GM19025 (cell line): ENCODE results near the gene ARSI.

ENCODE experiments used
- ATAC-seq: cut with Tn5 transposase; IDR thresholded peaks from one replicate; pipeline ENCODE4 v1.9.1; 2021; ENCODE audit warnings: mild to moderate bottlenecking, low read depth, moderate library complexity; ENCODE audit not compliant: unreplicated experiment

Gene ARSI

GRCh38 chr5:150309886-150310239 lies 7.2 kb upstream of the ARSI start:
- no peak for ATAC-seq

GRCh38 chr5:150309101-150309885 lies 6.6 kb upstream of the ARSI start:
- no peak for ATAC-seq

DNA sequence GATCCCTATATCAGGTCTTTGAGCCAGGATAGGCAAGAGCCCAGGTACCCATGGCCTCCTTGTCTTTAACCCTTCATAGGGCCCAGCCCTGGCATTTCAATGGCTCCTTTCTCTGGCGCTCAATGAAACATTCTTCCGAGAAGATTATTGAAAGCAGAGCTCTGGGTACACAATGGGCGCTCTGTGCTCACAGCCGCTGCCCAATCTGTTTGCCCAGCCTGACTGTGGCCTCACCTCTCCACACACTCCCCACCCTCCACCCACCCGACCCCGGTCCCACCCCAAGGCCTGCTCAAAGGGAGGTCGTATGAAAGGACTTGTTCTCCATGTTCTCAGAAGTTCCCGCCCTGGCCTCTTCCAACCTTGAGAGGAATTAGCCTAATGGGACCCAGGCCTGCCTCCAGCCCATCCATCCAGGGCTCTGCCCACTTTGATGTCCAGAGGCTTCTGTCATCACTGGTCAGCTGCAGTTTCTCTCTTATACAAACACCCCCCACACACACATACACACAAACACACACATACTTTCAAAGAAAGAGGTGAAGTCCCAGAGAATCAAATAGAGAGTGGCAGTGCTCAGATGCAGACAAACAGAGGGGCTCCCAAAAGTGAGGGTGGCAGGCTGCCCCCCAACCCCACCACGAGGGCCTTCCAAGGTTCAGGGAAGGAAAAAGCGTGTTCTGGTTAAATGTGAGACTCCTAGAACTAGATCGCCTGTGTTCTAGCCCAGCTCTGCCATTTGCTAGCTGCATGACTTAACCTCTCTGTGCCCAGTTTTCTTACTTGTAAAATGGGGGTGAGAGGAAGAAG lies 5.1 kb upstream of the ARSI start:
- ATAC-seq, result no peak

DNA sequence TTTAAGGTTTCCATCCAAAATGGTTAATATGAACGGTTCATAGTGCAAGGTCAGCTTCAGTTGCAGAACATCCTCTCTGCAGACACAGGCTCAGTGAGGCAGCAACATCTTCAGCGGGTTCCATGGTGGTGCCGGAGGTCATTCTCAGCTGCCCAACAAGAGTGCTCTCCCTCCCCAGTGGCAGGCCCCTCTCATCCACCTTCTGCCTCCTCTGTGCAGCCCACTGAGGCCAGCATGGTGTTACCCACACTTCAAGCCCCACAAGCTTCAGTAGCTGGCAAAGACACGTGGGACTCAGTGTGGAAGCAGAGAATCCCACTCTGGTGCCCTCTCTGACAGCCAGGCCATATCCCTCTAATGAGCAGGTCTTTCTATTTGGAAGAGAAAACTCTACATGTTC lies 4.1 kb upstream of the ARSI start:
- no peak for ATAC-seq

DNA sequence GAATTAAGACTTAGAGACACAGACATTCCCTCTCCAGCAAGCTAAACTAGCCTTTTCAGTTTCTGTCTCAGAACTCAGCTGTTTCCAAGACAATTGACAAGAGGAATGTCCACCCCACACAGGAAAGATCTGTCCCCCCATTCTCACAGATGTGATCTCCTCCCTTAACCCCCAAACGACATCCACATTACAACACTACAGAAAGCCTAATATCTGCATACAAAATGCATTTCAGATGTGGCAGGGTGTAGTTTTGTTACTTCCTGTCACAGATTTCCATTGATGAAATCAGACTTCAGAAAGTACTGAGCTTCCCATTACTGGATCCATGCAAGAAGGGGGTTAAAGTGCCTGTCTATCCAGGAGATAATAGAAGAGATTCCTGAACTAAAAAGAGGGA lies 2.9 kb upstream of the ARSI start:
- ATAC-seq, result no peak

- no peak for ATAC-seq
Measured at GRCh38 chr5:150305095-150305494, 2.4 kb upstream of the ARSI start.

GRCh38 chr5:150304481-150305081 lies 1.9 kb upstream of the ARSI start:
- no peak for ATAC-seq

DNA sequence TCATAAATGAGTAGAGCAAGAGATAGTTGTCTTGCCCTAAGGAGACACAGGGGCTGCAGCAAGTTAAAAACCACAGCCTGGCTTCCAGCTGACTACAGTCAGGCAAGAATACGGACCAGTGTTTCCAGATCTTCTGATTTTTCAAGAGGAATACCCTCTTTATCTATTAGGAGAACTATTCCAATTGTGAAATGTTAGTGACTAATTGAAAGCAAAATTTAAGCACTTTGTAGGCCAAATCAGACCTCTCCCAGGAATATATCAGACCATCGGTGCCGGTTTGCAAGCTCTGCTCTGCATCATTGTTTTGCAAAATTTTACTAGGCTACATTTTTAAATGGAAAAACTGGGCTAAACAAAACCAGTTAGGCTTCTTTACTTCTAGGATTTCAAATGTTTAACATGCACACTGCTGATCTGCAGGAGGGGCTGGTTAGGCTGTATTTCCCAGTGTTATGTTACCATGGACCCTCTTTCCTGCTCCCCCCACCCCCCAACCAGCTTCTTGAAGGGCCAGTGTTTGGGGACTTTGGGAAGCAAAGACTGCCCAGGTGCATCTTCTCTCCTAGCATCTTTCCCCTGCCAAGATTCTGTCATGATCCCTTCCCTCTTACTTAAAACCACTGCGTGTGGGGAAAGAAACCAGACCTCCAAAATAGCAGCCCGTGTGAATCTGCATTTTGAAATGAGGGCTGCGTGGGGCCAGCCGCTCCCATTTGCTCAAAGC lies 1.1 kb upstream of the ARSI start:
- ATAC-seq, result no peak

- ATAC-seq, result no peak
Measured at GRCh38 chr5:150303070-150303615, 438 bp upstream of the ARSI start.

DNA sequence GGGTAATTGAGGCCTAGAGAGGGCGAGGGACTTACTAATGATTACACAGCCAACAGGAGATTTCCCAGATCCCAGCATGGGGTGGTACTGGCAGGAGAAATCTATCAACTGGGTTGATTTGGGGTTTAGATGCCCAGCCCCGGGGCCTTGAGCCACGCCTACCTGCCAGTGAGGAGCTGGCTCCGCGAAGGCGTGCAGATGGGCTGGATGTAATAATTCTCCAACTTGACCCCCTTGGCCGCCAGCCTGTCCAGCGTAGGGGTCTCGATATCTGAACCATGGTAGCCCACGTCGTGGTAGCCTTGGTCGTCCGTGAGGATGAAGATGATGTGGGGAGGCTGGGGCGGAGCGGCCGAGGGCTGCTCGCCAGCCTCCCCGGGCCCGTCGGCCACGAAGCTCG lies 804 bp downstream of the ARSI start:
- ATAC-seq, result no peak

GRCh38 chr5:150301170-150301505 lies 1.6 kb downstream of the ARSI start:
- no peak for ATAC-seq

DNA sequence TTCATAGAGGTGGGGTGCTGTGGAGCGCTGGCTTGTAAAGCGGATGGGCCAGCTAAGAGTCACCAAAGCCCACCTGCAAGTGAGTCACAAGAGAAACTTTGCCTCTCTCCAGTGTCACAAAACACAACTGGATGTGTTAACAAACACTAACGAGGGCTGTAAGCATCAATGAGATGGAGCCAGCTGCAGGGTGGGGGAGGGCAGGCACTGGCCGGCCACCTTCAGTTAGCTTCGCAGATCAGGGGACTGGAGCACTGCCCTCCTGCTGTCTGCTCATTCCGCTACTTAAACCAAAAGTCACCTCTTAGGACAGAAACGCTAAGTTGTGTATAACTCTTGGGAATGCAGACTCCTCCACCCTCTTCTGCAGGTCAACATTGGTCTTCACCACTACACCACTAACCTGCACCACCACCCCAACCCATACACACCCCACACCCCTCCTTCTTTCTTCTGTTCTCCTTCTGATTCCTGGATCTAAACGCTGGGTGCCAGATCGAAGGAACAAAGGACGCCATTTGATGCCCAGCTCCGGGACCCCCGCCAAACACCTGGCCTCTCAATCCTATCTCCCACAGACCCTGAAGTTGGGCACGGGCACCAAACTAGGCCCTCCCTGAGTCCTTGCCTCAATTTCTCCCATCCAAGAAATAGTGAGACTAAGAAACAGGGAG lies 2.1 kb downstream of the ARSI start:
- ATAC-seq, result no peak

DNA sequence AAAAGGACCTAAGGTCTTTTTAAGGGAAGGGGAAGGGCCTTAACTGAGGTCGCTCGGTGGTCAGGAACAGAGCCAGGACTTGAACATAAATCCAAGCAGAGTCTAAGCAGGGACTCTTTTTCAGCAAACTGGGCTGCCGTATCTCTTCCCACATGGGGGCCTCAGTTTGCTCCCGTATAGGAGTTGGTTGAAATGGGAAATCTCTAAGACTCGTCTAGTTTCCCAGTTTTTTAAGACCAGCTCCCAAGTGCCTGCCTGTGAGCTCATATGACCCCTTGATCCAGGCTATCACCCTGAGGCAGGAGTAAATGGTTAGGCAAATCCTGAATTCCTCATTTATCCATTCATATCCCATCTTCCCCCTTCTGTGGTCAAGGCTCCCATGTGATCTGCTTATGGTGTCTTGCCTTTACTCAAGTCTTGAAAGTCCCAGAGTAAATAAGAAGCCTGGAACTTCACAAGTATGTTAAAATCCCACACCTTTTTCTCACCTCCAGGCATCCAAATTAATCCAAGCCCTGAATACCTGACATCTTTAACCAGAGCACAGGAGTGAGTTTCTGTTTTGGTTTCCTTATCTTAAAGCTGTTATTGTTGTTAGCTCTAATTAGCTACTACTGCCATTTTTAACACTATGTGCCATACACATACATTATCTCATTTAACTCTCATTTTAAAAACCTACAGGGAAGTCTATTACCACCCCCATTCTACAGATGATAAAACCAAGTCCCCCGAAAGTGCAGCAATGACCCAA lies 3.0 kb downstream of the ARSI start:
- no peak for ATAC-seq

GRCh38 chr5:150298701-150299451 lies 3.8 kb downstream of the ARSI start:
- ATAC-seq, result no peak

- ATAC-seq, result no peak
Measured at GRCh38 chr5:150297934-150298595, 4.6 kb downstream of the ARSI start.

DNA sequence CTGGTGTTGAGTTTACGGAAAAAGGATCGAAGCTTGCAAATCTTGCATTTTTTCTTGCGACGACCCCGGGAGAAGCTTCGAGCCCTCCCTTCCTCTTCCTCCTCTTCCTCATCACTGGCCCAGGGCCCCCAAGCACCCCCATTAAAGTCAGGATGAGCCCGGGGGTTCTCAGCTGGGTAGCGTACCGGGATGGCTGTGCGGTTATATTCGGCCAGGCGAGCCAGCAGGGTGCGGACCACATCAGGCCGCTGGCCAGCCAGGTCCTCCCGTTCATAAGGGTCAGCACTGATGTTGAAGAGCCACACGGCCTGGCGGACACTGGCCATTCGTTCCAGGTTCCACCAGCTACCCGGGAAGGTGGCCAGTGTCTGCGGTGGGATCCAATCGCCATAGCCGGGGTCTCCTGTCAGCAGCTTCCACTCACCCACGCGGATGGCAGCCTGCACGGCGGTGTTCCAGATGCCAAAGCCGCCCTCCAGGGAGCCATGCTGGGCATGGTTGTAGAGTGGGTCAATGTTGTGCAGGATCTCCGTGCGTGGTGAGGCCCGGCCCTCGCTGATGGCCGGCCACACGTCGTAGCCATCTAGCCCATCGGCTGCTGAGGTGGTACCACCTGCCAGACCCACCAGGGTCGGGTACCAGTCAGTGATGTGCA lies 5.3 kb downstream of the ARSI start:
- ATAC-seq, result no peak

DNA sequence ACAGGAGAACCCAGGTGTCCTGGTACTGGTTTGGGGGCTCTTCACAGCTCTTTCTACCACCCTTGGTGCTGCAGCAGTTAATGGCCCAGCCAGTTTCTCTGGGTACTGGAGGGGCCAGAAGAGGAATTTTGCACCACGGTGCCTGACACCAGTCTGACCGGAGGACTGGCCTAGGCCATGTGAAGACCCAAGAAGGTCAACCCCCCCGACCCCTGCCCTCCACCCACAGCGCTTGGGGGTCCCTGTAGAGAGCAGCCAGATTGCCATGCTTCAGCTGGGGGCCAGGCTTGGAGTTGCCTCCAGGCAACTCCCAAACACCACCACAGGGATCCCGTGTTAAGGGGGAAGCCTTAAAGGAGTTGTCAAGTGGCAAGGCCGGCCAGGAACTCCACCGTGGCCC lies 6.2 kb downstream of the ARSI start:
- ATAC-seq, result no peak
